CD1c-positive myeloid dendritic cell (primary cell): Measurements from ENCODE around the gene SELL.
A peak's percentile ranks its signal among the peaks of the same experiment; 100 is the strongest.
"Not testable (repeated sequence)": the region's sequence is repeated elsewhere in the genome, so short reads cannot be mapped to it uniquely, and the experiment has no call there.

Source experiments
- DNase-seq: peaks from one replicate; pipeline ENCODE4 v3.0.0-alpha.2; 2016; ENCODE audit errors: extremely low spot score

The SELL gene

GRCh38 chr1:169707912-169708604, 3.4 kb downstream of the SELL start:
- DNase-seq, result no peak

- DNase-seq, result no peak
Observed at GRCh38 chr1:169704797-169705196, 6.6 kb downstream of the SELL start.

GRCh38 chr1:169701261-169702005, 10.0 kb downstream of the SELL start:
- no peak for DNase-seq

- no peak for DNase-seq
Observed at GRCh38 chr1:169699707-169700106, 11.7 kb downstream of the SELL start.

- no peak for DNase-seq
Observed at GRCh38 chr1:169698976-169699375, 12.4 kb downstream of the SELL start.

- DNase-seq, result peak; percentile 60
Observed at GRCh38 chr1:169697755-169698154, 13.7 kb downstream of the SELL start.

GRCh38 chr1:169696273-169697100, 14.9 kb downstream of the SELL start:
- no peak for DNase-seq

- DNase-seq, result no peak
Observed at GRCh38 chr1:169694304-169695075, 16.9 kb downstream of the SELL start.

- peak; percentile 23 for DNase-seq
Observed at GRCh38 chr1:169692756-169693460, 18.5 kb downstream of the SELL start.

- no peak for DNase-seq
Observed at GRCh38 chr1:169690489-169690888, 20.9 kb downstream of the SELL start.

- no peak for DNase-seq
Observed at GRCh38 chr1:169689395-169689794, 22.0 kb downstream of the SELL start.

- not testable (repeated sequence) for DNase-seq
Observed at GRCh38 chr1:169688377-169688776, 23.0 kb downstream of the SELL start.

- no peak for DNase-seq
Observed at GRCh38 chr1:169683661-169684060, 27.8 kb downstream of the SELL start.

GRCh38 chr1:169683168-169683567, 28.3 kb downstream of the SELL start:
- DNase-seq, result not testable (repeated sequence)

GRCh38 chr1:169682071-169682470, 29.3 kb downstream of the SELL start:
- no peak for DNase-seq

GRCh38 chr1:169681140-169681539, 30.3 kb downstream of the SELL start:
- no peak for DNase-seq

GRCh38 chr1:169680377-169681019, 30.9 kb downstream of the SELL start:
- DNase-seq, result no peak

GRCh38 chr1:169679692-169680091, 31.7 kb downstream of the SELL start:
- no peak for DNase-seq

GRCh38 chr1:169676001-169676400, 35.4 kb downstream of the SELL start:
- DNase-seq, result no peak

- DNase-seq, result no peak
Observed at GRCh38 chr1:169670836-169671235, 40.6 kb downstream of the SELL start.

- DNase-seq, result not testable (repeated sequence)
Observed at GRCh38 chr1:169670244-169670643, 41.2 kb downstream of the SELL start.
